ENCODE results near the gene WDR11. TPM values are rescaled to one million over a fixed set of nuclear protein-coding genes. Genes with fewer than 3 reads are reported as not detected.
A peak's percentile ranks its signal among the peaks of the same experiment; 100 is the strongest.

The WDR11 gene
- total RNA-seq (10 to 100 TPM; 32.6 to 73.7 (median 47.6) TPM), polyA plus RNA-seq (10 to 100 TPM; 32.7 to 44.4 (median 34.7) TPM)
- long read RNA-seq, donor 1, full-length matches to known transcripts = 17 of 22 reads
- long read RNA-seq, donor 1, partial matches to known transcripts = 5 of 22 reads
- long read RNA-seq, donor 1, other reads (novel, unspliced or antisense) = 0 of 22 reads
- long read RNA-seq, donor 2, full-length matches to known transcripts = 12 of 12 reads
- long read RNA-seq, donor 2, partial matches to known transcripts = 0 of 12 reads
- long read RNA-seq, donor 2, other reads (novel, unspliced or antisense) = 0 of 12 reads
- long read RNA-seq, donor 3, full-length matches to known transcripts = 6 of 6 reads
- long read RNA-seq, donor 3, partial matches to known transcripts = 0 of 6 reads
- long read RNA-seq, donor 3, other reads (novel, unspliced or antisense) = 0 of 6 reads
- long read RNA-seq, donor 4, full-length matches to known transcripts = 3 of 7 reads
- long read RNA-seq, donor 4, partial matches to known transcripts = 2 of 7 reads
- long read RNA-seq, donor 4, other reads (novel, unspliced or antisense) = 2 of 7 reads
- long read RNA-seq, donor 5, full-length matches to known transcripts = 37 of 62 reads
- long read RNA-seq, donor 5, partial matches to known transcripts = 11 of 62 reads
- long read RNA-seq, donor 5, other reads (novel, unspliced or antisense) = 14 of 62 reads
- long read RNA-seq, donor 6, full-length matches to known transcripts = 2 of 6 reads
- long read RNA-seq, donor 6, partial matches to known transcripts = 2 of 6 reads
- long read RNA-seq, donor 6, other reads (novel, unspliced or antisense) = 2 of 6 reads
- long read RNA-seq, donor 7, full-length matches to known transcripts = 9 of 9 reads
- long read RNA-seq, donor 7, partial matches to known transcripts = 0 of 9 reads
- long read RNA-seq, donor 7, other reads (novel, unspliced or antisense) = 0 of 9 reads
- long read RNA-seq, donor 8, full-length matches to known transcripts = 17 of 22 reads
- long read RNA-seq, donor 8, partial matches to known transcripts = 5 of 22 reads
- long read RNA-seq, donor 8, other reads (novel, unspliced or antisense) = 0 of 22 reads
- long read RNA-seq, donor 9, full-length matches to known transcripts = 8 of 8 reads
- long read RNA-seq, donor 9, partial matches to known transcripts = 0 of 8 reads
- long read RNA-seq, donor 9, other reads (novel, unspliced or antisense) = 0 of 8 reads
- long read RNA-seq, donor 10, full-length matches to known transcripts = 6 of 6 reads
- long read RNA-seq, donor 10, partial matches to known transcripts = 0 of 6 reads
- long read RNA-seq, donor 10, other reads (novel, unspliced or antisense) = 0 of 6 reads

GRCh38 chr10:120850911-120851865, at the start of gene WDR11:
Gene WDR11, plus strand, starts transcription at chr10:120851362. Its CDS starts 59 bp downstream, at chr10:120851421.
- intact Hi-C loops (cut with DNase I) = no loop called here
- peak; percentile 85 to 96 (median 93) for DNase-seq
- H3K36me3 ChIP-seq (replicated peaks in 1 of 2) = no peaks in the 10 kb centered on the region
- TF ChIP-seq POLR2A (IDR thresholded peaks at IDR 0.05) (peak; percentile 71 to 72), CTCF (IDR thresholded peaks at IDR 0.05) (no peak)
- H3K27ac ChIP-seq = peak within 1 kb of the TSS in 4 of 5 donors; percentile 46 to 94 (median 71)
- H3K9me3 ChIP-seq (replicated peaks in 1 of 3) = no peaks in the 10 kb centered on the region
- H3K27me3 ChIP-seq = no peaks in the 10 kb centered on the region
- peak within 1 kb of the TSS; percentile 46 to 82 (median 64) for H3K4me3 ChIP-seq
- peaks cover 17 to 21% of the 10 kb centered on the region in 2 donors for H3K4me1 ChIP-seq (replicated peaks in 1 of 2)
- WGBS, 4 donors = 3 to 6% (median 5%) methylated on average over 30 to 45 of the region's 45 CpGs

- intact Hi-C loops (cut with DNase I) = no loop called here
- Histone ChIP-seq H3K27ac (no peak overlapping the region), H3K36me3 (replicated peaks in 1 of 2) (no peaks in the 10 kb centered on the region), H3K4me1 (replicated peaks in 1 of 2) (no peaks in the 10 kb centered on the region), H3K9me3 (replicated peaks in 1 of 3) (no peaks in the 10 kb centered on the region), H3K27me3 (no peaks in the 10 kb centered on the region), H3K4me3 (no peak overlapping the region)
- DNase-seq = no peak
- TF ChIP-seq CTCF (IDR thresholded peaks at IDR 0.05) (no peak), POLR2A (IDR thresholded peaks at IDR 0.05) (no peak)
- WGBS, 4 donors = 73 to 86% (median 83%) methylated on average over 3 of the region's 3 CpGs
Measured at GRCh38 chr10:120802935-120803334, 48.2 kb upstream of the WDR11 start.

DNA sequence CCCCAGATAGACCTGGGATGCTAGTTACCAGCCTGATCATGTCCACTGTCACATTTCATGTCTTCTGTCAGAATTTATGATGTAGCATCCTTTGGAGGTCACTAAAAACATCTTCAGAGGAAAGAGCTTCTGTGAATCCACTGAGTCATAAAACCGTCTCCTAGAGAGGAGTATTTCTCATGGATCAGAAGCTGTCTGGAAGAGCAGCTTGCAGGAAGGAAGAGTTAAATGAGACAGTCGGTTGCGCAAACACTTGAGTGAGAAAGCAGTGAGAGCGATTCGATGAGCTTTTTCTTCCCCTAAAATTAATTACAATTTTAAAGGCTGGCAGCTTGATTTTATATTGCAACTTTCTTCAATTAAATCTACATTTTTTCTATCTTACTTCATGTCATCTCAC, 47.2 kb upstream of the WDR11 start:
- no peaks in the 10 kb centered on the region for H3K36me3 ChIP-seq (replicated peaks in 1 of 2)
- WGBS, 4 donors = 55 to 73% (median 62%) methylated on average over 5 of the region's 5 CpGs
- H3K27me3 ChIP-seq = no peaks in the 10 kb centered on the region
- H3K27ac ChIP-seq = no peak overlapping the region
- intact Hi-C loops (cut with DNase I) = no loop called here
- H3K4me1 ChIP-seq (replicated peaks in 1 of 2) = no peaks in the 10 kb centered on the region
- no peak for TF ChIP-seq POLR2A (IDR thresholded peaks at IDR 0.05)
- TF ChIP-seq CTCF (IDR thresholded peaks at IDR 0.05) = no peak
- DNase-seq = no peak
- no peaks in the 10 kb centered on the region for H3K9me3 ChIP-seq (replicated peaks in 1 of 3)
- H3K4me3 ChIP-seq = no peak overlapping the region

Data from adrenal gland (tissue), 19 donors.